GM23338 (cell line): ENCODE data around the gene LRIG1. TPM values are rescaled to one million over a fixed set of nuclear protein-coding genes. Genes with fewer than 3 reads are reported as not detected.

Source experiments
- ATAC-seq: fragments of 200-7000 bp; cut with Tn5 transposase; 3 replicates; pipeline ENCODE4 v1.9.1; 2020
- DNase-seq: peaks from one replicate; pipeline ENCODE4 v3.0.0-alpha.2; 2015; ENCODE audit warnings: low spot score
- H2AFZ ChIP-seq: fragments of 200-600 bp; sonication (generic); 2 replicates; pipeline ENCODE4 v1.8.0; 2016; ENCODE audit warnings: antibody characterized with exemption, mild to moderate bottlenecking, moderate library complexity
- H3F3A ChIP-seq: fragments of 200-600 bp; sonication (generic); replicated peaks from 2 replicates; pipeline ENCODE4 v1.8.0; 2017; ENCODE audit warnings: antibody characterized with exemption, mixed run types, low read depth
- H3K27ac ChIP-seq: fragments of 200-600 bp; sonication (generic); 2 replicates; pipeline ENCODE4 v1.6.1; 2016; ENCODE audit warnings: low read depth
- H3K27me3 ChIP-seq: fragments of 200-600 bp; sonication (generic); 2 replicates; pipeline ENCODE4 v1.8.0; 2016; ENCODE audit warnings: mild to moderate bottlenecking, mixed run types, moderate library complexity; ENCODE audit not compliant: insufficient read depth
- H3K36me3 ChIP-seq: fragments of 200-600 bp; sonication (generic); 2 replicates; pipeline ENCODE4 v1.8.0; 2016; ENCODE audit warnings: mild to moderate bottlenecking; ENCODE audit not compliant: insufficient read depth
- H3K4me1 ChIP-seq: fragments of 200-600 bp; sonication (generic); 2 replicates; pipeline ENCODE4 v1.8.0; 2016; ENCODE audit warnings: mild to moderate bottlenecking, moderate library complexity; ENCODE audit not compliant: insufficient read depth
- H3K4me2 ChIP-seq: fragments of 200-600 bp; sonication (generic); 2 replicates; pipeline ENCODE4 v1.7.1; 2017; ENCODE audit warnings: mixed run types
- H3K4me3 ChIP-seq: fragments of 200-600 bp; sonication (generic); 2 replicates; pipeline ENCODE4 v1.6.1; 2016; ENCODE audit warnings: mixed run types
- H3K79me2 ChIP-seq: fragments of 200-600 bp; sonication (generic); replicated peaks from 2 replicates; pipeline ENCODE4 v1.8.0; 2017; ENCODE audit warnings: mild to moderate bottlenecking; ENCODE audit not compliant: insufficient read depth
- H3K9me2 ChIP-seq: fragments of 200-600 bp; sonication (generic); 2 replicates; pipeline ENCODE4 v1.8.0; 2017; ENCODE audit not compliant: insufficient read depth
- H4K20me1 ChIP-seq: fragments of 200-600 bp; sonication (generic); replicated peaks from 2 replicates; pipeline ENCODE4 v1.8.0; 2017; ENCODE audit warnings: mild to moderate bottlenecking; ENCODE audit not compliant: insufficient read depth
- H3K27ac Mint-ChIP-seq: 2 replicates; pipeline ENCODE4 v1.8.0; 2020; ENCODE audit warnings: inconsistent platforms, mild to moderate bottlenecking, moderate library complexity, mixed read lengths
- H3K27me3 Mint-ChIP-seq: 3 replicates; pipeline ENCODE4 v1.8.0; 2022; ENCODE audit warnings: low read depth, mild to moderate bottlenecking, moderate library complexity, mixed read lengths, inconsistent platforms; ENCODE audit not compliant: insufficient read depth, poor library complexity
- H3K36me3 Mint-ChIP-seq: 3 replicates; pipeline ENCODE4 v1.8.0; 2021; ENCODE audit warnings: low read depth, mild to moderate bottlenecking, inconsistent platforms, moderate library complexity, mixed read lengths
- H3K4me1 Mint-ChIP-seq: 3 replicates; pipeline ENCODE4 v1.8.0; 2020; ENCODE audit warnings: mild to moderate bottlenecking, inconsistent platforms, mixed read lengths
- H3K4me3 Mint-ChIP-seq: 3 replicates; pipeline ENCODE4 v1.8.0; 2021; ENCODE audit warnings: moderate library complexity, mild to moderate bottlenecking, inconsistent platforms, mixed read lengths
- H3K9me3 Mint-ChIP-seq: 3 replicates; pipeline ENCODE4 v1.8.0; 2020; ENCODE audit warnings: moderate library complexity, mild to moderate bottlenecking, inconsistent platforms, mixed read lengths
- EZH2phosphoT487 ChIP-seq: fragments of 200-600 bp; sonication (generic); IDR thresholded peaks from one replicate; pipeline ENCODE4 v1.8.1; 2018; ENCODE audit warnings: antibody characterized with exemption; ENCODE audit not compliant: unreplicated experiment
- NANOG ChIP-seq: IDR thresholded peaks from 2 replicates; pipeline ENCODE4 v1.6.1; 2016; ENCODE audit warnings: antibody characterized with exemption, borderline replicate concordance
- POLR2AphosphoS5 ChIP-seq: IDR thresholded peaks from 2 replicates; pipeline ENCODE4 v1.6.1; 2016; ENCODE audit warnings: antibody characterized with exemption, low read depth
- REST ChIP-seq: IDR thresholded peaks from one replicate; pipeline ENCODE4 v1.6.1; 2018; ENCODE audit warnings: antibody characterized with exemption; ENCODE audit not compliant: unreplicated experiment
- ZNF114 ChIP-seq: fragments of 250-450 bp; sonication (Bioruptor Pico); IDR thresholded peaks from 2 replicates; pipeline ENCODE4 v1.5.0; 2020; ENCODE audit warnings: mild to moderate bottlenecking, moderate library complexity
- ZNF331 ChIP-seq: fragments of 250-450 bp; sonication (Bioruptor Pico); IDR thresholded peaks from 2 replicates; pipeline ENCODE4 v1.5.0; 2020; ENCODE audit warnings: low read depth, mild to moderate bottlenecking, moderate library complexity
- polyA plus RNA-seq: library from polyadenylated mRNA; unstranded; fragments of >200 nt; fragmentation: Nextera tagmentation; extraction: Ambion mirVana; gene quantifications from 2 replicates; pipeline ENCODE4 v1.2.1, GENCODE V29; 2016
- total RNA-seq: library from RNA; depleted of rRNA; stranded (reverse); fragments of >200 nt; shearing (Covaris generic); gene quantifications from 2 replicates; pipeline ENCODE4 v1.2.3, GENCODE V29; 2014
- TF ChIP-seq, protein P1 (sequence below): IDR thresholded peaks from 2 replicates; pipeline ENCODE4 v1.6.1; 2016; ENCODE audit warnings: antibody characterized with exemption

Gene LRIG1
- total and polyA plus RNA-seq, 2 experiments from 2014 or later: 40.0 to 134 TPM

- TF ChIP-seq REST (no peak), ZNF331 (CRISPR knock-in tag) (no peak), EZH2phosphoT487 (no peak), POLR2AphosphoS5 (no peak), ZNF114 (no peak)
- TF ChIP-seq, protein P1, sequence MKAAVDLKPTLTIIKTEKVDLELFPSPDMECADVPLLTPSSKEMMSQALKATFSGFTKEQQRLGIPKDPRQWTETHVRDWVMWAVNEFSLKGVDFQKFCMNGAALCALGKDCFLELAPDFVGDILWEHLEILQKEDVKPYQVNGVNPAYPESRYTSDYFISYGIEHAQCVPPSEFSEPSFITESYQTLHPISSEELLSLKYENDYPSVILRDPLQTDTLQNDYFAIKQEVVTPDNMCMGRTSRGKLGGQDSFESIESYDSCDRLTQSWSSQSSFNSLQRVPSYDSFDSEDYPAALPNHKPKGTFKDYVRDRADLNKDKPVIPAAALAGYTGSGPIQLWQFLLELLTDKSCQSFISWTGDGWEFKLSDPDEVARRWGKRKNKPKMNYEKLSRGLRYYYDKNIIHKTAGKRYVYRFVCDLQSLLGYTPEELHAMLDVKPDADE: no peak
Measured at GRCh38 chr3:66403323-66403990, 97.4 kb downstream of the LRIG1 start (continued).

DNA sequence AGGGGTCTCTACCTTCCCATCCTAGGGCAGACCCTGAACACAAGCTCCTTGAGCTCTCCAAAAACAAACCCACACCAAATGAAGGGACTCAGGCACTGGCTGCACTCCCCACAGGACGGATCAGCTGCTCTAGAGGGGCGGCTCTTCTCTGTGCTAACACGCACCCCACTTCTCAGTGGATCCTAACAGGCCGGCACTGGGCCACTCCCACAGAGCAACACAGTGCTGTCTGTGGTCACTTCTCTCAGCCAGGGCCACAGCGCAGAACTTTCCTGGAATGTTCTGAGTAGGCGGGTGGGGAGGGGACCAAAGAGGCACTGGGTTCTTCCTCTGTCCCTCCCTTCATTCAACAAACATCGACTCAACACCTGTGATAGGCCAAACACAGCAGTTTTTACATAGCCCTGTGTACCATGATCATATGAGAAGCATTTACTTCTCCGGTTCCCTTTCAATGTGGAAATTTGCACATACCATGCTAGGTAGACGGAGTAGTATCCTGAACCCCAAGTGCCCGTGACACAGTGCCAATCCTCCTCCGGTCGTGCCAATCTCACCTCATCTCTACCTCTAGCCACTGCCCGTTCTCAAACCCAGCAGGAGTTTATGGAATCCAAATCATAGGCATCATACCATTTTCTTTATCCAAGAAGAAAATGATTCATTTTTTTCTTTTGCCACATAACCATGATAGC, 98.1 kb downstream of the LRIG1 start:
- DNase-seq (no peak), ATAC-seq (no peak)
- no peak overlapping the region; the same call in 1 of the 2 replicates for H3K27ac ChIP-seq
- peaks cover 41% of the 10 kb centered on the region for H3K79me2 ChIP-seq
- H3K4me3 Mint-ChIP-seq: peak overlapping the region; percentile 12; the same call in 1 of the 3 replicates
- H3K4me1 ChIP-seq: peaks cover 14% of the 10 kb centered on the region
- peaks cover 40% of the 10 kb centered on the region for H3K4me1 Mint-ChIP-seq
- no peaks in the 10 kb centered on the region; the same call in 2 of the 3 replicates for H3K9me3 Mint-ChIP-seq
- peaks cover 7% of the 10 kb centered on the region for H3K27me3 Mint-ChIP-seq
- peaks cover 33% of the 10 kb centered on the region for H4K20me1 ChIP-seq
- no peak overlapping the region for H3K4me3 ChIP-seq
- H3K36me3 ChIP-seq: peaks cover 26% of the 10 kb centered on the region
- no peak overlapping the region for H2AFZ ChIP-seq
- H3K27me3 ChIP-seq: no peaks in the 10 kb centered on the region
- no peak overlapping the region for H3K4me2 ChIP-seq
- peaks cover 97% of the 10 kb centered on the region for H3K36me3 Mint-ChIP-seq
- TF ChIP-seq NANOG: no peak
- no peaks in the 10 kb centered on the region for H3F3A ChIP-seq
- H3K27ac Mint-ChIP-seq: peak overlapping the region; percentile 84
- H3K9me2 ChIP-seq: no peaks in the 10 kb centered on the region; the same call in 1 of the 2 replicates
